Globus pallidus (tissue), 1 donor: ENCODE data around the gene DYNC1H1.

Source experiments
- DNase-seq: peaks from one replicate; pipeline ENCODE4 v3.0.0-alpha.2; 2015; ENCODE audit warnings: low spot score

DYNC1H1 gene

DNA sequence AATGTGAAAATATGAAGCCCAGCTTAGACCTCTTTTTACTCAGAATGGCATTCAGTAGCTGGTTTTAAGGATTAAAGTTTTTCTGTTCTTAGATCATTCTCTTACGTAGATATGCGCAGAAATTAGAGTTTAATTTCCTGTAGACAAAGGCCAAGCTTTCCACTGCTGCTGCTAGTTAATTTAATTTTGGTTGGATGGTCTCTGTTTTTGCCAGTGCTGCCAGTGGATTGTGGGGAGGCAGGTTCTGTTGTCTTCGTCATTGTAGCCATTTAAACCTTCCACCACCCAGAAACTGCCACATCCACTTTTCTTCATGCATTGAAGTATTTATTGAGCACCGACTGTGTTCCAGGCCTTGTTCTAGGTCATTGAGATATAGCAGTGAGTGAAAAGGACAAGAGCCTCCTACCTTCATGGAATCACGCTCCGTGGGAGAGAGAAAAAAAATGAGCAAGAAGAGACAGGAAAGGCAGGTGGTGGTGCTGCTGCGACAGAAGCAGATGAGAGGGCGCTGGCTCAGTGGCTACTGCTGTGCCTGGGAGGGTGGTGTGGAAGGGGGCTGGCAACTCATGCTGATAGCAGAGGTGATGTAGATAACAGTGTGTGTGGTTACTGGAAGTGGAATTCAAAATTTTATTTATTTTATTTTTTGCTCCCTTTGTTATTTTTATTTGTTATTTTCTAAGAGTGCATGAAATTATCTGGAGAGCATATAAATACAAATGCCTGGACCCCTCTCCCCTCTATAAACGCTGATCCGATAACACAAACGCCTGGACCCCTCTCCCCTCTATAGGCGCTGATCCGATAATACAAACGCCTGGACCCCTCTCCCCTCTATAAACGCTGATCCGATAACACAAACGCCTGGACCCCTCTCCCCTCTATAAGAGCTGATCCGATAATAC lies 33.3 kb downstream of the DYNC1H1 start:
- DNase-seq, result no peak

DNA sequence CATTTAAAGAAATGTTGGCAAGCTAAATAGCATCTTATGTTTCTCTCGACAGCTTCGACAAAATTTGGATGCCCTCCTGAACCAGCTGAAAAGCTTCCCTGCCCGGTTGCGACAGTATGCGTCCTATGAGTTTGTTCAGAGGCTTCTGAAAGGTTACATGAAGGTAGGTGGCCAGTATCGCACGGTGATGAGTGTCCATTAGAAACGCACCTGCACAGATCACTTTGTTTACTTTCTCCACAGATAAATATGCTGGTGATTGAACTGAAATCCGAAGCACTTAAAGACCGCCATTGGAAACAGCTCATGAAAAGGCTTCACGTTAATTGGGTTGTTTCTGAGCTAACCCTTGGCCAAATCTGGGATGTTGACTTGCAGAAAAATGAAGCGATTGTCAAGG lies 36.5 kb downstream of the DYNC1H1 start:
- DNase-seq, result no peak

DNA sequence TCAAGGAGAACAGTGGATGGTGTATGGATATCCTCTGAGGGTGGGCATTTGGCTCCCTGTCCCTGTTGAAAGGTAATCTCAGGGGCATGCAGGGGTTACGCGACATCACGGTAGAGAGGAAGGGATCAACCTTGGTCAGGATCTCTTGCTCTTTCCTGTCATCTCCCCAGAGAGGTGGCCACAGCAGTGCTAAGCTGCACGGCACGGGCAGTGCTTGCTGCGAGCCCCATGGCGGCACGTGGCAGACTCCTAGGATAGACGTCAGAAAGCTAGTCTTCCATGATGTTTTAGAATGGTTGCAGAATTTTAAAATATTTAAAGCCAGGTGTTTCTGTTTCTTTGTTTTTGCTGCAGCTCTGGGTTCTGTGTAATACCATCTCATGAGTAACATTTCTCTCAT lies 41.0 kb downstream of the DYNC1H1 start:
- no peak for DNase-seq

DNA sequence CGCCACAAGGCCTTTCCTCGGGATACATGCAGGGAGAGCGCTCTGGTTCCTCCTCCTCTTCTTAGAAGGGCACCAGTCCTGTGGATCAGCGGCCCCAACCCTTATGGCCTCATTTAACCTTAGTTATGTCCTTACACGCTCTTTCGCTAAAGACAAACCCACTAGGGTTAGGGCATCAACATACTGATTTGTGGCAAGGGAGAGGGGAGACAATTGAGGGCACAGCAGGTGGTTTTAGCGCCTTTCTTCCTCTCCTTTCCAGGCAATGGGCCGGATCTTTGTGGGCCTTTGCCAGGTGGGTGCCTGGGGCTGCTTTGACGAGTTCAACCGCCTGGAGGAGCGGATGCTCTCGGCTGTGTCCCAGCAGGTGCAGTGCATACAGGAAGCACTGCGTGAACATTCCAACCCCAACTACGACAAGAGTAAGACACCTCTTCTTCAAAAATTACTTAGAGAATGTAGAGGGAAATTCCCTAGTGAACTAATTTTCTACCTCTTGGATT lies 43.6 kb downstream of the DYNC1H1 start:
- no peak for DNase-seq

DNA sequence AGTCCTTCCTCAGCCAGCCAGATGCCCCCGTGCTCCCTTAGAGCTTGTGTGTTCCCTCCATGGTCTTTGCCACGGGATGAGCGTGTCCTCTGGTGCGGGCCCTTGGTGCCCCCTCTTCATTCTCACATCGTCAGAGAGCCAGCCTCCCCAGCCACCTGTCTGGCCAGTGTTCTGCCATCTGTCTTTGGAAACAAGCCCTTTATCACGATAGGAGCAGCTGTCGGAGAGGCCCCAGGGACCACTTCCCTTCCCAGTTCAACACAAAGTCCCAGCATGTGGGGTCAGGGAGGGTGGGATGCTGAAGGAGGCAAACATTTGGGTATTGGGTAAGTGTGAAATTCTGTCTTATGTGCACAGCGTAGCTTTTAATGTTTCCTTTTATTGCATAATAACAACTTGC lies 44.5 kb downstream of the DYNC1H1 start:
- DNase-seq, result no peak

DNA sequence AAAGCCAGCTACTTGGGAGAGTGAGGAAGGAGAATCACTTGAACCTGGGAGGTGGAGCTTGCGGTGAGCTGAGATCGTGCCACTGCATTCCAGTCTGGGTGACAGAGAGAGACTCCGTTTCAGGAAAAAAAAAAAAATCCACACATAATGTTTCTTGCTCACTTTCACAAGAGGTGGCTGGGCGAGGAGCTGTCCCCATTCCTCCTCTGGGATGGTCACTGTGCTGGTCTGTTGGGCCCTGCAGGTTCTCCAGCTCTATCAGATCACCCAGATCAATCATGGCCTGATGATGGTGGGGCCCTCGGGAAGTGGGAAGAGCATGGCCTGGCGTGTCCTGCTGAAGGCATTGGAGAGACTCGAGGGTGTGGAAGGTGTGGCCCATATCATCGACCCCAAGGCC lies 47.3 kb downstream of the DYNC1H1 start:
- DNase-seq, result no peak

DNA sequence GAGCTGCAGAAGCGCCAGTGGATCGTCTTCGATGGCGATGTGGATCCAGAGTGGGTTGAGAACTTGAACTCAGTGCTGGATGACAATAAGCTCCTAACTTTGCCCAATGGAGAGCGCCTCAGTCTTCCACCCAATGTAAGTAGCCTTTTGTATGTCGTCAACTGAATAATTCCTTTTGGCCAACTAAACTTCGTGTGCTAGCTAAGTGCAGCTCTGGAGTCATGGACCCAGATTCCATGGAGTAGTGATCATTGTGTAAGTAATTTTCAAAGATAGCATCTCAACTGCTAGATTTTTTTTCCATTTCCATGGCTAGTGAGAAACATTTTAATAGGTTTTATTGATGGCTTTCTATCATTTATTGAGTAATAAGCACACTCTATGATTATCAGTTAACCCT lies 48.0 kb downstream of the DYNC1H1 start:
- no peak for DNase-seq

DNA sequence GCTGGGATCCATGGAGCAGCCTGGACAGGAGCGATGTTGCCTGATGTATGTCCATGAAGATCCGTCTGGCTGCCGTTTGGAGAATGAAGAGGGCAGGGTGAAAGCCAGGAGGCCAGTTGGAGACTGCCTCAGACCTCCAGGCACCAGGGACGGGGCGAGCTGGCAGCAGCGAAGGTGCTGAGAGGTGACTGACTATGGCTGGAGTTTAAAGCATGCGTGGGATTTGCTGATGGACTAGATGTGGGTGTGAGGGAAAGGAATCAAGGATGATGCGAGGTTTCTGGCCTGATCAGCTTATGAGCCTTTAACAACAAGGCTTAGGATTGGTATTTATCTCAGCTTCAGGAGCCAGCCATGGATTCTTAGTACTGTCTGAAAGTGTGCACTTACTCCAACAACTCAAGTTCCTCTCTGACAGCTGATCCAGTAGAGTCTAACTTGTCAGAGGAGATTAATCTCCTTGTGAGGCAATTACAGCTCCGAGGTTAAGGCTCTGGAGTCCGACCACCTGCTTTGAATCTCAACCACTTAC lies 49.4 kb downstream of the DYNC1H1 start:
- no peak for DNase-seq

DNA sequence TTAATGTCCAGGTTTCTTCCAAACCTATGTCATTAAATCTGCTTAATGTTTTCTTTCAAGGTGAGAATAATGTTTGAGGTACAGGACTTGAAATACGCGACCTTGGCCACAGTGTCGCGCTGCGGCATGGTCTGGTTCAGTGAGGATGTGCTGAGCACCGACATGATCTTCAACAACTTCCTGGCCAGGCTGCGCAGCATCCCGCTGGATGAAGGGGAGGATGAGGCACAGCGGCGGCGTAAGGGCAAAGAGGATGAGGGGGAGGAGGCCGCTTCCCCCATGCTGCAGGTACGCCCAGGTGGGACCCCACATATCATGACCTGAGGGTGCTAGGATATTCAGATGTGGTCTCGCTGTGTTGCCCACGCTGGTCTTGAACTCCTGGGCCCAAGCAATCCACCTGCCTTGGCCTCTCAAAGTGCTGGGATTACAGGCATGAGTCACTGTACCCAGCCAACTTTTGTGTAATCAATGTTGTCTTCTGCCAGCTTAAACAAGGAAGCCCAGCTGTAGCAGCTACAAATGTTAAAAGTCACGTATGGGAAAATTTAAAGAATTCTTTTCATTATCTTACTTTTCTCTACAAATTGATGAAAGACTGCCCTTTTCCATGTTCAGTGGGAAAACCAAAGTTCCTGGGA lies 50.8 kb downstream of the DYNC1H1 start:
- DNase-seq, result no peak

DNA sequence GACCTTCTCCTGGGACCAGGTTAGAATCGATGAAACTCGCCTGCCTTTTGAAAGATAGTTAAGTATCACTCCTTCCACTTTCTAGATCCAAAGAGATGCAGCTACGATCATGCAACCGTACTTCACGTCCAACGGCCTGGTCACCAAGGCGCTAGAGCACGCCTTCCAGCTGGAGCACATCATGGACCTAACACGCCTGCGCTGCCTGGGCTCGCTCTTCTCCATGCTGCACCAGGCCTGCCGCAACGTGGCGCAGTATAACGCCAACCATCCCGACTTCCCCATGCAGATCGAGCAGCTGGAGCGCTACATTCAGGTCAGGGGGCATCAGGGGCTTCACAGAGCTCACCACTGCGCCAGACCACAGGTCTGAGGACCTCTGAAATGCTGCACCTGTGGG lies 51.4 kb downstream of the DYNC1H1 start:
- DNase-seq, result no peak

DNA sequence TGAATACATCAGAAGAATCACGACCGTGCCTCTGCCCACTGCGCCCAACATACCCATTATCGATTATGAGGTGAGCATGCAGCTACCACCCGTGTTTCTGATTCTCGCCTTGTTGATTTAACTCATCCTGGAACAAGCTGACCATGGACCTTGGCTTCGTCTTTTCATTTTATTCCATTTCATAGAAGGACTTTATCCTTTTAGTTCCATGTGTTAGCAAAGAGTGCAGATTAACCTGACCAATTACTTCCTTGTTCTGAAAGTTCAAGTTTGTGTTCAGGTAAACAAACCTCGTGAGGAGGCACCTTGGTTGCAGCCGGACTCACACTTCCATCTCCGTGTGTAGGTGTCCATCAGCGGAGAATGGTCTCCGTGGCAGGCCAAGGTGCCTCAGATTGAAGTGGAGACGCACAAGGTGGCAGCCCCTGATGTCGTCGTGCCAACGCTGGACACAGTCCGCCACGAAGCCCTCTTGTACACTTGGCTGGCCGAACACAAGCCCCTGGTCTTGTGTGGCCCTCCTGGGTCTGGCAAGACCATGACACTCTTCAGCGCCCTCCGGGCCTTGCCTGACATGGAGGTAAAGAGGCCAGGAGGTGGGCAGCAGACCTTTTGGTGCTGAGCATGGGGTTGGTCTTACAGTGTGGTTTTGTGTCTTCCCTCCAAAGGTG lies 52.2 kb downstream of the DYNC1H1 start:
- DNase-seq, result no peak

DNA sequence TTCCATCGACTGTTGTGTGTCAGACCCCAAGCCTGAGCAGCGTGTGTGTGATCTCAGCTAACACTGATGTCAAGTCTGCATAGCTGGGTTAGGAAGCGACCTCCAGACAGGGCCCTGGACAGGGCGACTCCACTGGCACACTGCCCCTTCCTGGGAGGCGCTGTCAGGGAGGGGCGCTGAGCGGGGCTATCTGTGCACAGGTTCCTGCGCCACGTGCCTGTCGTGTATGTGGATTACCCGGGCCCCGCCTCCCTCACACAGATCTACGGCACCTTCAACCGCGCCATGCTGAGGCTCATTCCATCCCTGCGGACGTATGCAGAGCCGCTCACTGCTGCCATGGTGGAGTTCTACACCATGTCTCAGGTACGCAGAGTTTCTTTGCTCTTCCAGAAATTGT lies 53.9 kb downstream of the DYNC1H1 start:
- DNase-seq, result no peak

DNA sequence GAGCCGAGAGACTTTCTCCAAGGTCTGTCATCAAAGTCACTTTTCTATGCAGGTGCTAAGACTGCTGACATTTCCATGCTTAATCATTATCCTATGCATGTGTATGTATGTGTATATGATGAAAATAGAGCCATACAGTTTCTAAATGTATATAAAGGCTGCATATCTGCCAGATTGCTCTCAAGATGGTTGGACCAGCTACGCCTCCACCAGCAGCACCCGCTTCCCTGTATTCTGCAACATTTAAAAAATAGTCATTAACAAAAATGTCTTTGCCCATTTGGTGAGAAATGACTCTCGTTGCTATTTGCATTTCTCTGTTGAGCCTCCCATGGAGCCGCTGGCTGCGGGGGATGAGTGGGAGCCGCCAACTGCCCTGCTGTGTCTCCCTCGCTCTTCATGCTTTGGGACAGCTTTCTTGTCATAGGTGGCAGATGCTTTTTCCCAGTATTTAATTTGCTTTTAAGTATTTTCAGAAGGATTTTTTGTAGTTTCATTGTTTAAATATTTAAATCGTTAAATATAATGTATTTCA lies 54.7 kb downstream of the DYNC1H1 start:
- no peak for DNase-seq

DNA sequence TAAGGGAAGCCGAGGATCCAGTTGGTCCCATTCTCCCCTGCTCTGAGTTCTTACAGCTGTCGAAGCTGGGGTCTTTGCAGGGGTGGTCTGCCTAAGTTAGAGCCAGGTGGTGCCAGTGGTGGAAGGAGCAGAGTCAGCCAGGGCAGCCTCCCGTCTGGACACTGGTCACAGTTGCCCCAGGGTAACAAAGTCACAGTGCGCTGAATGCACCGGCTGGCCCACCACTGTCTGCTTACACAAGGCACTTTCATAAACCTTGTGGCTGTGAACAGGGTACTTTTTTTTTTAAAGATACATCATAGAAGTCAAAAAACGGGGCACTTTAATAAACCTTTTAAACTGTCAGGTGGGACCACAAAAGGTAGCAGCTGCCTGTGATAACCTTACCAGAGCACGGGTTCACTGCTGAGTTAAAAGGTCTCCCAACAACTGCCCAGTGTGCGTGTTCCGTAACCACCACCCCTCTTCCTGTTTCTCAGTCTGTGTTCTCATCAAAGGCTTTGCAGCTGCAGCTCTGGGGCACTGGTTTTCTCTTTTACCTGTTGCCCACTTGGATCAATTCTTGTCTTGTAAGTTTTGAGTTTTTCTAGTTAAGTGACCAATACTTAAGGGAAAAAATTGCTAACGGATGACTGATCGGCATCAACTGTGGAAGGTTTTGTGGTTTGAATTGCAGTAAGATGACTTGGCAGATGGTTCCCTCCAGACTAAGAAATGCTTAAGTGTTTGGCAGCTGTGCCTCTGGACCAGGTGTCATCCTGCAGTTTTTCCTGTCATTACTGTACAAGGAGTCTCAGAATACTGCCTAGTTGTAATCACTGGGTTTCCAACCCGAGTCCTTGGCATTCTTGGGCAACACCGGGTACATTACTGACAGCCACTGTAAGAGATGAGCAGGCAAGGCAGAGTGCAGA lies 55.9 kb downstream of the DYNC1H1 start:
- DNase-seq, result no peak

DNA sequence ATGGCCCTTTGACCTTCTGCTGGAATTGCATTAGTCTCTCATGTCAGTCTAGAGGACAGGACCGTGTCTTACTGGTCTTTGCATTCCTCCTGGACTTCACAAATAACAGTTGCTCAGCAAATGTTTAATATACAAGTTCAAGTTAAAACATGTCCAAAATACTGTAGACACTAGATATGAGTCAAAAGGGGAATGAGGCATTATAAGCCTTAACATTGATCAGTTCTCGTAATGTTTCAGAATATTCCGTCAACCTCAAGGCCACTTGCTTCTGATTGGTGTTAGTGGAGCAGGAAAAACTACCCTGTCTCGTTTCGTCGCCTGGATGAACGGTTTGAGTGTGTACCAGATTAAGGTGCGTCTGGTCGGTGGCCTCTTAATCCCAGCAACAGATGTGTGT lies 62.6 kb downstream of the DYNC1H1 start:
- DNase-seq, result no peak

DNA sequence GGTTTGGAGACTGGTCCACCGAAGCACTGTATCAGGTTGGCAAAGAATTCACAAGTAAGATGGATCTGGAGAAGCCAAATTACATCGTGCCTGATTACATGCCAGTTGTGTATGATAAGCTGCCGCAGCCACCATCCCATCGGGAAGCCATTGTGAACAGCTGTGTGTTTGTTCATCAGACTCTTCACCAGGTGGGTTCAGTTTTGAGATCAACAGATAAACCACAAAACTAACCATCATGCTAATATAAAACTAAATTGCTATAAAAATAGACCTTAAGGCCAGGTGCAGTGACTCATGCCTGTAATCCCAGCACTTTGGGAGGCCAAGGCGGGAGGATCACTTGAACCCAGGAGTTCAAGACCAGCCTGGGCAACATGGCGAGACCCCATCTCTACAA lies 63.6 kb downstream of the DYNC1H1 start:
- DNase-seq, result no peak

DNA sequence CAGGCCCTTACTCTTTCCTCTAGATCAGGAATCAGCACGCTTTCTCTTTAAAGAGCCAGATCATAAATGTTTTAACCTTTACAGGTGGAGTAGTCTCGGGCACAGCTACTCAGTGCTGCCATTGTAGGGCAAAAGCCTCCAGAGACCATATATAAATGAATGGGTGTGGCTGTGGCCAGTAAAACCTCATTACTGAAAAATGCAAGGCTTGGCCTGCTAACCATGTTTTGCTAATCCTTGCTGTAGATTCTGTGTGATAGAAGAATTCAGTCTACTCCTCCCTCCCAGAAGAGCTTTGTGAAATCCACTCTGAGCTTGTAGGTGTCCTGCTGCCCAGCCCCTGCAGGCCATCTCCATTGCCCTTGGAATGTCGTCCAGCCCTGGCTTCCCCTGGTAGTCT lies 64.4 kb downstream of the DYNC1H1 start:
- no peak for DNase-seq

DNA sequence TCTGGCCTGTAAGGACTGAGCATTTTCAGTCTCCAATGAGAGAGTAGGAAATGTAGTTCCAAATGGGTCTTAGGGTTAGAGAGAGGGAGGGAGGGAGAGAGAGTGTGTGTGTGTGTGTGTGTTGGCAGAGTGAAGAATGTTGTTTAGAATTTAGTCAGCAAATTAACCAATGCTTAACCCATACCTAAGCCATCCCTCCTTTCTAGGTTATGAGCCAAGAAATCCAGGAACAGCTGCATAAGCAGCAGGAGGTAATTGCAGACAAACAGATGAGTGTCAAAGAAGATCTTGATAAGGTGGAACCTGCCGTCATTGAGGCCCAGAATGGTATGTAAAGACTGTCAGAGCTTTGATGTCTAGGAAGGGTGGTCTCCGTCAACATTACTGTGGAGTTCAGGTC lies 65.6 kb downstream of the DYNC1H1 start:
- DNase-seq, result no peak

DNA sequence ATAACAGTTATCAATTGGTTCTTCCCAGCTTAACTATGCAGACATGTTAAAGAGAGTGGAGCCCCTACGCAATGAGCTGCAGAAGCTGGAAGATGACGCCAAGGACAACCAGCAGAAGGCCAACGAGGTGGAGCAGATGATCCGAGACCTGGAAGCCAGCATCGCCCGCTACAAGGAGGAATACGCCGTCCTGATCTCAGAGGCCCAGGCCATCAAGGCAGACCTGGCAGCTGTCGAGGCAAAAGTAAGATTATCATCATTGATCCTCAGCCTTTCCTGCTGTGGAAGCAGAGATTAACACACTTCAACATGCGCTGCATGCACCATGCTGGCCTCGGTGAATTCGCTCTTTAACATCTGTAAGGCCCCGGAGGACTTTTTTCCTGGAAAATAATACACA lies 68.9 kb downstream of the DYNC1H1 start:
- DNase-seq, result no peak

DNA sequence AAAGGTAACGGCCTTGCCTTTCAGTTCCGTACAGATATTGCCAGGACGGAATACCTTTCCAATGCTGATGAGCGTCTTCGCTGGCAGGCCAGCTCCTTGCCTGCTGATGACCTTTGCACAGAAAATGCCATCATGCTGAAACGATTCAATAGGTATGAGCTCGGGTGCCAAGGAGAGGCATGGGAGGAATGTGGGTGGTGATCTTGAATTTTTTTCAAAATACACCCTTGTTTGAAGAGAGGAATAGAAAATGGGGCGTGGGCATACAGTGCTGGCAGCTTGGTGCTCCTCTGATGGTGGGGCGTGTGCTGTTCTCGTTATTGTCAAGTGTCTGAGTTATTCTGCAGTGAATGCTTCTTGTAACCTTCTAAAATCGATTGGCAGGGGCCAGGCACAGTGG lies 69.9 kb downstream of the DYNC1H1 start:
- no peak for DNase-seq

DNA sequence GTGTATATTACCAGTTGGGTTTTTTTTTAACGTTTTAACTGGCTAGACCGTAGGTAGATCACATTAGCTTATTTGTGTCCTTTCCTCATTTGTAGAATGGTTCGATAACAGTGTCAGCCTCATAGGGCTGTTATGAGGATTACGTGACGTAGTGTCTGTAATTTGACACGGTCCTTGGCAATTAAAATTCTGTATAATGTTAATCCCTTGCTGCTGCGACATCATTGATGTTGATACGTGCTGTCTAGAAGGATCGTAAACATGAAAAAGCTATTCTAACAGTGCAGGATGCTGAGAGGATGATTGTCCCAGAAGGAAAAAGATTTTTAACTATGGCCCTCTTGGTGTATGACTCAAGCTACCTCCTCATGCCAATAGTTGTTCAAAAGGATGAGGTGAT lies 71.5 kb downstream of the DYNC1H1 start:
- no peak for DNase-seq
